GM12878 (cell line): Measurements from ENCODE around the gene GDE1.

Source experiments
- CHD4 ChIP-seq: fragments of 200-600 bp; sonication (generic); IDR thresholded peaks from 2 replicates; pipeline ENCODE4 v1.6.1; 2016; ENCODE audit warnings: mild to moderate bottlenecking
- EP300 ChIP-seq, 2 experiments: fragments of 150-350 bp in 1 of 2; IDR thresholded peaks; 2 replicates each; pipeline ENCODE4 v1.6.1; 2011 to 2012; ENCODE audit warnings: low read depth in 2 of 2, low read length in 2 of 2, borderline replicate concordance in 1 of 2, improper control_type of control experiment in 1 of 2, inconsistent platforms in 1 of 2; ENCODE audit not compliant: control insufficient read depth in 1 of 2
- MYC ChIP-seq: IDR thresholded peaks from 2 replicates; pipeline ENCODE4 v1.6.1; 2011; ENCODE audit warnings: mild to moderate bottlenecking, low read length, moderate library complexity, inconsistent platforms; ENCODE audit not compliant: insufficient read depth, insufficient replicate concordance, insufficient read length, severe bottlenecking
- NBN ChIP-seq: fragments of 450-650 bp; IDR thresholded peaks from 2 replicates; pipeline ENCODE4 v1.6.1; 2016
- POLR2AphosphoS2 ChIP-seq: IDR thresholded peaks from 2 replicates; pipeline ENCODE4 v1.6.1; 2011; ENCODE audit warnings: low read depth, mild to moderate bottlenecking, low read length, improper control_type of control experiment, moderate library complexity
- POLR2AphosphoS5 ChIP-seq: IDR thresholded peaks from 2 replicates; pipeline ENCODE4 v1.6.1; 2011; ENCODE audit warnings: mild to moderate bottlenecking, low read length, inconsistent platforms
- RFX5 ChIP-seq: IDR thresholded peaks from 2 replicates; pipeline ENCODE4 v1.6.1; 2011; ENCODE audit warnings: low read depth, low read length, improper control_type of control experiment
- TBL1XR1 ChIP-seq: IDR thresholded peaks from 2 replicates; pipeline ENCODE4 v1.6.1; 2012; ENCODE audit warnings: low read depth, low read length, improper control_type of control experiment
- YY1 ChIP-seq: IDR thresholded peaks from 2 replicates; pipeline ENCODE4 v1.6.1; 2011; ENCODE audit warnings: low read depth, mild to moderate bottlenecking, low read length
- ZNF24 ChIP-seq: fragments of 450-650 bp; IDR thresholded peaks from 2 replicates; pipeline ENCODE4 v1.6.1; 2017; ENCODE audit warnings: antibody characterized with exemption, mild to moderate bottlenecking
- TF ChIP-seq, protein P1 (sequence below), 3 experiments: IDR thresholded peaks in 2 of 3; conservative IDR thresholded peaks in 1 of 3; 2 replicates each; pipeline ENCODE4 v1.5.1; 2011; ENCODE audit warnings: low read depth in 3 of 3, low read length in 3 of 3, mild to moderate bottlenecking in 3 of 3, control low read depth in 2 of 3, moderate library complexity in 2 of 3, inconsistent platforms in 1 of 3, mixed read lengths in 1 of 3; ENCODE audit not compliant: control insufficient read depth in 2 of 3, insufficient read depth in 1 of 3; ENCODE audit errors: extremely low read depth in 1 of 3

DNA sequence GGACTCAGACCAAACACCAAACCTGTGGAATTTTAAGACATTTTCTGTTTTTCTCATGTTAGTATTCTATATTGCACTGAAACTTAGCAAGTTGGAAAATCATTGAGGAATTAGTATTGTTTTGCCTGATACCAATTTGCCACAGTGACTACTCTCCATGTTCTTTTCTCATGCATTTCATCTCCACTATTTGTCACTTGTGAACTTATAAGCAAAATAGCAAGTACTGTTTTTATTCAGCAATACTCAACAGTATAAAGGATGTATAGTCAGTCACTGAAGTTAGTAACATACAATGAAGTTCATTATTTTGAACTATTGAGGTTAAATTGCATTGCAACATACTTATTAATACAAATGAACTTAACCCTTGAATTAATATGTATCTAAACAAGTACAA is 27.8 kb upstream of the GDE1 start:
- TF ChIP-seq TBL1XR1: no peak
- no peak for TF ChIP-seq CHD4
- no peak for TF ChIP-seq POLR2AphosphoS2
- no peak for TF ChIP-seq RFX5
- no peak for TF ChIP-seq EP300 (IDR thresholded peaks at IDR 0.05; ENCODE audit: borderline replicate concordance in 1 of 2, control insufficient read depth in 1 of 2, low read depth in 2 of 2, low read length in 2 of 2)
- no peak for TF ChIP-seq MYC
- TF ChIP-seq, protein P1, sequence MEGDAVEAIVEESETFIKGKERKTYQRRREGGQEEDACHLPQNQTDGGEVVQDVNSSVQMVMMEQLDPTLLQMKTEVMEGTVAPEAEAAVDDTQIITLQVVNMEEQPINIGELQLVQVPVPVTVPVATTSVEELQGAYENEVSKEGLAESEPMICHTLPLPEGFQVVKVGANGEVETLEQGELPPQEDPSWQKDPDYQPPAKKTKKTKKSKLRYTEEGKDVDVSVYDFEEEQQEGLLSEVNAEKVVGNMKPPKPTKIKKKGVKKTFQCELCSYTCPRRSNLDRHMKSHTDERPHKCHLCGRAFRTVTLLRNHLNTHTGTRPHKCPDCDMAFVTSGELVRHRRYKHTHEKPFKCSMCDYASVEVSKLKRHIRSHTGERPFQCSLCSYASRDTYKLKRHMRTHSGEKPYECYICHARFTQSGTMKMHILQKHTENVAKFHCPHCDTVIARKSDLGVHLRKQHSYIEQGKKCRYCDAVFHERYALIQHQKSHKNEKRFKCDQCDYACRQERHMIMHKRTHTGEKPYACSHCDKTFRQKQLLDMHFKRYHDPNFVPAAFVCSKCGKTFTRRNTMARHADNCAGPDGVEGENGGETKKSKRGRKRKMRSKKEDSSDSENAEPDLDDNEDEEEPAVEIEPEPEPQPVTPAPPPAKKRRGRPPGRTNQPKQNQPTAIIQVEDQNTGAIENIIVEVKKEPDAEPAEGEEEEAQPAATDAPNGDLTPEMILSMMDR (IDR thresholded peaks at IDR 0.05 in 2 of 3, conservative IDR thresholded peaks at IDR 0.05 in 1 of 3; ENCODE audit: control insufficient read depth in 2 of 3, extremely low read depth in 1 of 3, insufficient read depth in 1 of 3, low read depth in 3 of 3, low read length in 3 of 3): no peak
- TF ChIP-seq ZNF24: no peak
- TF ChIP-seq YY1: no peak
- no peak for TF ChIP-seq POLR2AphosphoS5
- no peak for TF ChIP-seq NBN
